K562 (cell line): ENCODE results near the gene SMAD7. TPM values are rescaled to one million over a fixed set of nuclear protein-coding genes. Genes with fewer than 3 reads are reported as not detected.
A peak's percentile ranks its signal among the peaks of the same experiment; 100 is the strongest.

Source experiments
- CEBPG ChIP-seq, 3 experiments: fragments of 200-800 bp in 1 of 3; sonication (Bioruptor generic) in 1 of 3; sonication (generic) in 1 of 3; formaldehyde crosslinking in 1 of 3; IDR thresholded peaks in 2 of 3; conservative IDR thresholded peaks in 1 of 3; 2 replicates each; pipeline versions ENCODE4 v1.6.1 to v1.8.0; 2016 to 2022; ENCODE audit warnings: missing compliant biosample characterization in 2 of 3, missing genetic modification characterization in 2 of 3, mild to moderate bottlenecking in 1 of 3, missing genetic modification reagents in 1 of 3
- CREM ChIP-seq: IDR thresholded peaks from 2 replicates; pipeline ENCODE4 v1.6.1; 2014; ENCODE audit warnings: antibody characterized with exemption, low read depth
- E2F3 ChIP-seq: fragments of 250-450 bp; sonication (Bioruptor Pico); IDR thresholded peaks from 2 replicates; pipeline ENCODE4 v1.4.0; 2020; ENCODE audit warnings: mild to moderate bottlenecking
- FOS ChIP-seq: IDR thresholded peaks from 3 replicates; pipeline ENCODE4 v1.6.1; 2011; ENCODE audit not compliant: insufficient read length; ENCODE audit errors: extremely low read depth
- KAT8 ChIP-seq: fragments of 450-650 bp; IDR thresholded peaks from 2 replicates; pipeline ENCODE4 v1.6.1; 2016; ENCODE audit warnings: low read depth, mild to moderate bottlenecking
- MEF2D ChIP-seq: conservative IDR thresholded peaks from 2 replicates; pipeline ENCODE4 v1.6.1; 2016; ENCODE audit warnings: low read depth, missing genetic modification characterization, missing compliant biosample characterization
- TFAM ChIP-seq: fragments of 250-450 bp; sonication (Bioruptor Pico); conservative IDR thresholded peaks from 2 replicates; pipeline ENCODE4 v1.5.0; 2021; ENCODE audit warnings: mild to moderate bottlenecking, moderate library complexity
- ZNF146 ChIP-seq: IDR thresholded peaks from one replicate; pipeline ENCODE4 v1.6.1; 2018; ENCODE audit warnings: missing compliant biosample characterization; ENCODE audit not compliant: unreplicated experiment
- polyA plus RNA-seq, 8 experiments: library from polyadenylated mRNA; depleted of rRNA in 4 of 8; stranded (reverse) in 5 of 8; unstranded in 3 of 8; fragments of >200 nt; fragmentation: Nextera tagmentation in 2 of 8; fragmentation: Illumina TruSeq in 1 of 8; extraction: Ambion mirVana in 2 of 8; extraction: Trizol in 1 of 8; gene quantifications; 2 replicates each; pipeline versions ENCODE4 v1.2.1 to v1.2.3, GENCODE V29; 2011 to 2014; ENCODE audit warnings: inconsistent platforms in 1 of 8, missing spikeins in 1 of 8
- total RNA-seq, 7 experiments: library from RNA; depleted of rRNA in 6 of 7; stranded (reverse); fragments of >200 nt in 6 of 7; fragmentation: Illumina TruSeq in 2 of 7; extraction: Trizol in 2 of 7; gene quantifications; 2 replicates each; pipeline versions ENCODE4 v1.2.1 to v1.2.3, GENCODE V29; 2011 to 2021; ENCODE audit warnings: low replicate concordance in 1 of 7
- TF ChIP-seq, protein P1 (sequence below): fragments of 450-650 bp; IDR thresholded peaks from 2 replicates; pipeline ENCODE4 v1.7.1; 2018; ENCODE audit warnings: mild to moderate bottlenecking, low read depth; ENCODE audit not compliant: partially characterized antibody
- TF ChIP-seq, protein P2 (sequence below): fragments of 200-800 bp; sonication (Bioruptor generic); IDR thresholded peaks from 2 replicates; pipeline ENCODE4 v1.6.1; 2017; ENCODE audit warnings: missing genetic modification characterization, missing compliant biosample characterization
- TF ChIP-seq, protein P3 (sequence below), 3 experiments: fragments of 200-800 bp in 1 of 3; fragments of 250-450 bp in 1 of 3; fragments of 450-650 bp in 1 of 3; sonication (Bioruptor Pico) in 1 of 3; sonication (Bioruptor generic) in 1 of 3; formaldehyde crosslinking in 1 of 3; IDR thresholded peaks; 2 replicates each; pipeline versions ENCODE4 v1.6.1 to v1.8.0; 2016 to 2022; ENCODE audit warnings: mild to moderate bottlenecking in 2 of 3, missing genetic modification characterization in 2 of 3, missing compliant biosample characterization in 1 of 3, moderate library complexity in 1 of 3

Gene SMAD7
- total and polyA plus RNA-seq, 9 of the 15 experiments (the other 6 are each of a cell fraction or from before 2014, with no cell fraction given), result 0.13 to 3.0 (median 1.6) TPM

DNA sequence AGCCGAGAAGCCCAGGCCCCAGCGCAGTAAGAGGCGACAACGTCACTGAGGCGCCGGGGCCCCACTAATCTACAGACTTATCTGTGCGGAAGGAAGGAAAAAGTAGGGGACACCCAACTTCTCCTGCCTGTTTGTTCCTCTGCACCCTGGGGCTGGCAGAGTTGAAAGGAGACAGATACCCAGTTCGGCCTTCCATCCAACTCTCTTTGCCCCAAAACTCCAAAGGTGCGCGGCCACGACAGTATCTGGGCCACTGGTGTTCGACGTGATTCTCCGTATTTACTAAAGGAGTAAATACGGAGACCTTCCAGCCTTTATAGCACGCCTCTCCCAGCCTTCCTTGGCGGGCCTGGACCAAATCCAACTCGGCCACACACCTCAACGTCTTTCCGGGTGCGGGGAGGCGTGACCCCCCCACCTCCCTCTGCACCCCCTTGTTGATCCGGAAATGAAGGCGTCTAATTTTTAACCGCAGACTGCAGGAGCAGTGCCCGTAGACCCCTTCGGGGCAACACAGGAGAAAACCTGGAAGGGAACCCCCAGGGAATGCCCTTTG is 1.6 kb downstream of the SMAD7 start (continued):
- no peak for TF ChIP-seq TFAM (CRISPR knock-in tag)
- TF ChIP-seq, protein P1, sequence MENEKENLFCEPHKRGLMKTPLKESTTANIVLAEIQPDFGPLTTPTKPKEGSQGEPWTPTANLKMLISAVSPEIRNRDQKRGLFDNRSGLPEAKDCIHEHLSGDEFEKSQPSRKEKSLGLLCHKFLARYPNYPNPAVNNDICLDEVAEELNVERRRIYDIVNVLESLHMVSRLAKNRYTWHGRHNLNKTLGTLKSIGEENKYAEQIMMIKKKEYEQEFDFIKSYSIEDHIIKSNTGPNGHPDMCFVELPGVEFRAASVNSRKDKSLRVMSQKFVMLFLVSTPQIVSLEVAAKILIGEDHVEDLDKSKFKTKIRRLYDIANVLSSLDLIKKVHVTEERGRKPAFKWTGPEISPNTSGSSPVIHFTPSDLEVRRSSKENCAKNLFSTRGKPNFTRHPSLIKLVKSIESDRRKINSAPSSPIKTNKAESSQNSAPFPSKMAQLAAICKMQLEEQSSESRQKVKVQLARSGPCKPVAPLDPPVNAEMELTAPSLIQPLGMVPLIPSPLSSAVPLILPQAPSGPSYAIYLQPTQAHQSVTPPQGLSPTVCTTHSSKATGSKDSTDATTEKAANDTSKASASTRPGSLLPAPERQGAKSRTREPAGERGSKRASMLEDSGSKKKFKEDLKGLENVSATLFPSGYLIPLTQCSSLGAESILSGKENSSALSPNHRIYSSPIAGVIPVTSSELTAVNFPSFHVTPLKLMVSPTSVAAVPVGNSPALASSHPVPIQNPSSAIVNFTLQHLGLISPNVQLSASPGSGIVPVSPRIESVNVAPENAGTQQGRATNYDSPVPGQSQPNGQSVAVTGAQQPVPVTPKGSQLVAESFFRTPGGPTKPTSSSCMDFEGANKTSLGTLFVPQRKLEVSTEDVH, result no peak
- no peak for TF ChIP-seq CEBPG (CRISPR knock-in tag; IDR thresholded peaks at IDR 0.05)
- no peak for TF ChIP-seq CEBPG (tag; conservative IDR thresholded peaks at IDR 0.05 in 1 of 2, IDR thresholded peaks at IDR 0.05 in 1 of 2)
- TF ChIP-seq ZNF146 (CRISPR knock-in tag), result no peak
- TF ChIP-seq, protein P2, sequence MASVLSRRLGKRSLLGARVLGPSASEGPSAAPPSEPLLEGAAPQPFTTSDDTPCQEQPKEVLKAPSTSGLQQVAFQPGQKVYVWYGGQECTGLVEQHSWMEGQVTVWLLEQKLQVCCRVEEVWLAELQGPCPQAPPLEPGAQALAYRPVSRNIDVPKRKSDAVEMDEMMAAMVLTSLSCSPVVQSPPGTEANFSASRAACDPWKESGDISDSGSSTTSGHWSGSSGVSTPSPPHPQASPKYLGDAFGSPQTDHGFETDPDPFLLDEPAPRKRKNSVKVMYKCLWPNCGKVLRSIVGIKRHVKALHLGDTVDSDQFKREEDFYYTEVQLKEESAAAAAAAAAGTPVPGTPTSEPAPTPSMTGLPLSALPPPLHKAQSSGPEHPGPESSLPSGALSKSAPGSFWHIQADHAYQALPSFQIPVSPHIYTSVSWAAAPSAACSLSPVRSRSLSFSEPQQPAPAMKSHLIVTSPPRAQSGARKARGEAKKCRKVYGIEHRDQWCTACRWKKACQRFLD, result 0 out of 2 replicates have a peak, but pooled peaks have one; percentile 30
- TF ChIP-seq CREM, result peak; percentile 64; the same call in 1 of the 2 replicates
- no peak for TF ChIP-seq FOS
- no peak for TF ChIP-seq MEF2D (tag)
- TF ChIP-seq, protein P3, sequence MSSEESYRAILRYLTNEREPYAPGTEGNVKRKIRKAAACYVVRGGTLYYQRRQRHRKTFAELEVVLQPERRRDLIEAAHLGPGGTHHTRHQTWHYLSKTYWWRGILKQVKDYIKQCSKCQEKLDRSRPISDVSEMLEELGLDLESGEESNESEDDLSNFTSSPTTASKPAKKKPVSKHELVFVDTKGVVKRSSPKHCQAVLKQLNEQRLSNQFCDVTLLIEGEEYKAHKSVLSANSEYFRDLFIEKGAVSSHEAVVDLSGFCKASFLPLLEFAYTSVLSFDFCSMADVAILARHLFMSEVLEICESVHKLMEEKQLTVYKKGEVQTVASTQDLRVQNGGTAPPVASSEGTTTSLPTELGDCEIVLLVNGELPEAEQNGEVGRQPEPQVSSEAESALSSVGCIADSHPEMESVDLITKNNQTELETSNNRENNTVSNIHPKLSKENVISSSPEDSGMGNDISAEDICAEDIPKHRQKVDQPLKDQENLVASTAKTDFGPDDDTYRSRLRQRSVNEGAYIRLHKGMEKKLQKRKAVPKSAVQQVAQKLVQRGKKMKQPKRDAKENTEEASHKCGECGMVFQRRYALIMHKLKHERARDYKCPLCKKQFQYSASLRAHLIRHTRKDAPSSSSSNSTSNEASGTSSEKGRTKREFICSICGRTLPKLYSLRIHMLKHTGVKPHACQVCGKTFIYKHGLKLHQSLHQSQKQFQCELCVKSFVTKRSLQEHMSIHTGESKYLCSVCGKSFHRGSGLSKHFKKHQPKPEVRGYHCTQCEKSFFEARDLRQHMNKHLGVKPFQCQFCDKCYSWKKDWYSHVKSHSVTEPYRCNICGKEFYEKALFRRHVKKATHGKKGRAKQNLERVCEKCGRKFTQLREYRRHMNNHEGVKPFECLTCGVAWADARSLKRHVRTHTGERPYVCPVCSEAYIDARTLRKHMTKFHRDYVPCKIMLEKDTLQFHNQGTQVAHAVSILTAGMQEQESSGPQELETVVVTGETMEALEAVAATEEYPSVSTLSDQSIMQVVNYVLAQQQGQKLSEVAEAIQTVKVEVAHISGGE (CRISPR knock-in tag; IDR thresholded peaks at IDR 0.05), result 0 out of 6 replicates have a peak, but pooled peaks of 1 of the 3 experiments have one; percentile 40
- TF ChIP-seq E2F3 (CRISPR knock-in tag), result no peak
- TF ChIP-seq KAT8, result no peak
- TF ChIP-seq, all 486 proteins: peak for 7
